B cell (primary cell): Measurements from ENCODE around the gene PRDM11. TPM values are rescaled to one million over a fixed set of nuclear protein-coding genes. Genes with fewer than 3 reads are reported as not detected.

Experiments used
- ATAC-seq: fragments of 200-7000 bp; cut with Tn5 transposase; one replicate; pipeline ENCODE4 v1.10.0; 2021; ENCODE audit warnings: low read depth, mild to moderate bottlenecking, moderate number of reproducible peaks, moderate library complexity
- CTCF ChIA-PET: fragments of 350-600 bp; sonication (Branson Sonifier 250); formaldehyde crosslinking; loops from one replicate; lab custom pipeline; 2021; ENCODE audit warnings: antibody characterized with exemption, inconsistent platforms; lab: Charles Lee
- POLR2A ChIA-PET: fragments of 350-600 bp; sonication (Branson Sonifier 250); formaldehyde crosslinking; loops from one replicate; lab custom pipeline; 2021; ENCODE audit warnings: antibody characterized with exemption; lab: Charles Lee
- DNase-seq: peaks from one replicate; pipeline ENCODE4 v3.0.0; 2013
- H2AFZ ChIP-seq: 2 replicates; pipeline ENCODE4 v1.6.1; 2012; ENCODE audit warnings: mild to moderate bottlenecking, low read depth, low read length; ENCODE audit not compliant: insufficient read depth, poor library complexity, severe bottlenecking
- H3K27ac ChIP-seq, 2 donors: 1 replicate in 1 of 2; 2 replicates in 1 of 2; pipeline ENCODE4 v1.5.1; 2012 to 2013; ENCODE audit warnings: low read length in 2 of 2, mild to moderate bottlenecking in 2 of 2, moderate library complexity in 1 of 2
- H3K27me3 ChIP-seq, 4 experiments: fragments of 200-600 bp in 1 of 4; sonication (generic) in 1 of 4; replicated peaks in 1 of 4; 1 replicate in 2 of 4; 2 replicates in 2 of 4; pipeline versions ENCODE4 v1.6.1 to v1.7.0; 2013 to 2016; ENCODE audit warnings: low read length in 3 of 4, mild to moderate bottlenecking in 2 of 4, mixed read lengths in 1 of 4, moderate library complexity in 1 of 4; ENCODE audit not compliant: insufficient read depth in 4 of 4, control insufficient read depth in 3 of 4; ENCODE audit errors: control extremely low read depth in 1 of 4
- H3K36me3 ChIP-seq, 2 experiments: replicated peaks in 1 of 2; 1 replicate in 1 of 2; 2 replicates in 1 of 2; pipeline versions ENCODE4 v1.6.1 to v1.7.1; 2013; ENCODE audit warnings: low read length in 1 of 2; ENCODE audit not compliant: insufficient read depth in 2 of 2, control insufficient read depth in 1 of 2; ENCODE audit errors: control extremely low read depth in 1 of 2, extremely low read depth in 1 of 2
- H3K4me1 ChIP-seq, 2 donors: fragments of 200-600 bp in 1 of 2; sonication (generic) in 1 of 2; 1 replicate in 1 of 2; 2 replicates in 1 of 2; pipeline versions ENCODE4 v1.5.1 to v1.6.1; 2013 to 2017; ENCODE audit warnings: low read length in 2 of 2; ENCODE audit not compliant: control insufficient read depth in 2 of 2, insufficient read depth in 2 of 2
- H3K4me2 ChIP-seq: replicated peaks from 2 replicates; pipeline ENCODE3; 2012; ENCODE audit warnings: mild to moderate bottlenecking, low read depth, low read length; ENCODE audit not compliant: poor library complexity, severe bottlenecking
- H3K4me3 ChIP-seq, 5 experiments: fragments of 200-600 bp in 1 of 5; sonication (generic) in 1 of 5; 1 replicate in 3 of 5; 2 replicates in 2 of 5; pipeline versions ENCODE4 v1.5.1 to v1.7.0; 2011 to 2016; ENCODE audit warnings: low read length in 4 of 5, mild to moderate bottlenecking in 4 of 5, low read depth in 2 of 5, control low read depth in 1 of 5, moderate library complexity in 1 of 5; ENCODE audit not compliant: insufficient read depth in 1 of 5; ENCODE audit errors: control extremely low read depth in 1 of 5, extremely low read depth in 1 of 5
- H3K79me2 ChIP-seq: fragments of 200-600 bp; sonication (generic); one replicate; pipeline ENCODE4 v1.6.0; 2016; ENCODE audit warnings: low read length; ENCODE audit not compliant: control insufficient read depth, insufficient read depth
- H3K9ac ChIP-seq: fragments of 200-600 bp; sonication (generic); 2 replicates; pipeline ENCODE4 v1.6.1; 2017; ENCODE audit warnings: mild to moderate bottlenecking, low read length, moderate library complexity
- H3K9me3 ChIP-seq, 3 donors: one replicate each; pipeline versions ENCODE4 v1.6.1 to v1.7.1; 2013; ENCODE audit warnings: low read length in 2 of 3; ENCODE audit not compliant: control insufficient read depth in 2 of 3, insufficient read depth in 1 of 3; ENCODE audit errors: control extremely low read depth in 1 of 3
- H4K20me1 ChIP-seq: 2 replicates; pipeline ENCODE4 v1.6.0; 2012; ENCODE audit warnings: mild to moderate bottlenecking, low read length; ENCODE audit not compliant: insufficient read depth, control insufficient read depth, poor library complexity, severe bottlenecking
- H3K27ac Mint-ChIP-seq: one replicate; pipeline ENCODE4 v1.8.0; 2021; ENCODE audit warnings: mixed read lengths
- H3K27me3 Mint-ChIP-seq: one replicate; pipeline ENCODE4 v1.8.0; 2021; ENCODE audit warnings: mixed read lengths
- H3K4me1 Mint-ChIP-seq: one replicate; pipeline ENCODE4 v1.8.0; 2021; ENCODE audit warnings: mixed read lengths
- H3K4me3 Mint-ChIP-seq: one replicate; pipeline ENCODE4 v1.8.0; 2021; ENCODE audit warnings: mixed read lengths
- H3K9me3 Mint-ChIP-seq: one replicate; pipeline ENCODE4 v1.8.0; 2022; ENCODE audit warnings: mixed read lengths; ENCODE audit not compliant: insufficient read depth
- CTCF ChIP-seq: fragments of 200-600 bp; IDR thresholded peaks from one replicate; pipeline ENCODE4 v1.8.0; 2022; ENCODE audit warnings: antibody characterized with exemption, mild to moderate bottlenecking
- EZH2 ChIP-seq: IDR thresholded peaks from 2 replicates; pipeline ENCODE4 v1.6.1; 2012; ENCODE audit warnings: borderline replicate concordance, low read depth, mild to moderate bottlenecking, moderate library complexity, low read length; ENCODE audit not compliant: insufficient read depth, poor library complexity, severe bottlenecking
- WGBS: methylation state at CpG from one replicate; pipeline ENCODE4 v1.1.5; 2013; ENCODE audit warnings: missing lambda C conversion rate; ENCODE audit not compliant: insufficient coverage; 5-methylcytosine and 5-hydroxymethylcytosine counted together
- intact Hi-C: fragments of 100-400 bp; cut with micrococcal nuclease; formaldehyde crosslinking; loops from one replicate; pipeline ENCODE4 v1.10.0; 2022
- polyA plus RNA-seq: library from polyadenylated mRNA; depleted of rRNA; stranded (reverse); fragments of >200 nt; gene quantifications from 2 replicates; pipeline ENCODE4 v1.2.3, GENCODE V29; 2012
- total RNA-seq, 2 donors: library from RNA; stranded (reverse); fragments of 120-200 nt in 1 of 2; gene quantifications; 1 replicate in 1 of 2; 2 replicates in 1 of 2; pipeline versions ENCODE4 v1.2.3 to v1.2.4, GENCODE V29; 2013 to 2022

Gene PRDM11
- total and polyA plus RNA-seq, 2 donors (not counting 1 experiment from before 2014, with no cell fraction given): 9.5 to 26.2 TPM

- no peak overlapping the region for H3K27ac ChIP-seq
- H3K4me3 ChIP-seq: no peak overlapping the region
- Mint-ChIP-seq H3K4me1 (peaks cover 17% of the 10 kb centered on the region), H3K27ac (no peak overlapping the region), H3K27me3 (peaks cover 6% of the 10 kb centered on the region), H3K9me3 (no peaks in the 10 kb centered on the region), H3K4me3 (no peak overlapping the region)
- no peaks in the 10 kb centered on the region for H3K36me3 ChIP-seq
- POLR2A ChIA-PET: interaction anchor here (0.8 to 2.6 kb wide), 3 partner anchors 14 to 176 kb away, joined by 3 to 28 read pairs (median 18); no protein-coding TSS in a partner anchor
- no peak overlapping the region for H2AFZ ChIP-seq
- H4K20me1 ChIP-seq: no peaks in the 10 kb centered on the region
- H3K27me3 ChIP-seq: peaks cover 0 to 4% (median 0%) of the 10 kb centered on the region in 4 experiments
- ATAC-seq (no peak), DNase-seq (peak; percentile 13)
- H3K9me3 ChIP-seq: no peaks in the 10 kb centered on the region
- H3K4me2 ChIP-seq: no peak overlapping the region
- WGBS: 93% methylated on average over 6 of the region's 6 CpGs
- CTCF ChIA-PET: interaction anchor here (0.7 to 30.6 kb wide), 43 partner anchors 10 to 545 kb away, joined by 3 to 1701 read pairs (median 6); partner anchors contain the start of gene TP53I11
- peaks cover 13 to 21% of the 10 kb centered on the region in 2 donors for H3K4me1 ChIP-seq
- TF ChIP-seq CTCF (no peak), EZH2 (no peak)
- H3K79me2 ChIP-seq: no peaks in the 10 kb centered on the region
- intact Hi-C loops: loop anchor here (2.0 to 10.0 kb wide), 2 partner anchors 375 to 819 kb away; no protein-coding TSS in a partner anchor
- no peak overlapping the region for H3K9ac ChIP-seq
These were observed 42.2 kb upstream of the PRDM11 start for GRCh38 chr11:45104006-45104789.

- H3K9me3 Mint-ChIP-seq: no peaks in the 10 kb centered on the region
- peaks cover 10% of the 10 kb centered on the region for H3K27me3 Mint-ChIP-seq
- no peak for TF ChIP-seq CTCF
- TF ChIP-seq EZH2: no peak
- no peaks in the 10 kb centered on the region for H3K36me3 ChIP-seq
- peak; percentile 6 for DNase-seq
- CTCF ChIA-PET: interaction anchor here (0.7 to 30.6 kb wide), 36 partner anchors 10 to 545 kb away, joined by 3 to 1701 read pairs (median 5); partner anchors contain the start of gene TP53I11
- POLR2A ChIA-PET: interaction anchor here (0.8 to 2.6 kb wide), 3 partner anchors 15 to 177 kb away, joined by 3 to 18 read pairs (median 13); no protein-coding TSS in a partner anchor
- H3K4me2 ChIP-seq: no peak overlapping the region
- peaks cover 0 to 4% (median 1%) of the 10 kb centered on the region in 4 experiments for H3K27me3 ChIP-seq
- no peak overlapping the region for H2AFZ ChIP-seq
- H3K4me1 ChIP-seq: peaks cover 13 to 21% of the 10 kb centered on the region in 2 donors
- no peak overlapping the region for H3K9ac ChIP-seq
- no peak overlapping the region for H3K4me3 ChIP-seq
- H3K27ac Mint-ChIP-seq: no peak overlapping the region
- intact Hi-C loops: loop anchor here (1.0 to 10.0 kb wide), 3 partner anchors 177 to 820 kb away; no protein-coding TSS in a partner anchor
- no peaks in the 10 kb centered on the region for H3K79me2 ChIP-seq
- WGBS: 84% methylated on average over 3 of the region's 4 CpGs
- H3K4me3 Mint-ChIP-seq: no peak overlapping the region
- ATAC-seq: no peak
- H3K9me3 ChIP-seq: no peaks in the 10 kb centered on the region
- peaks cover 17% of the 10 kb centered on the region for H3K4me1 Mint-ChIP-seq
- no peak overlapping the region for H3K27ac ChIP-seq
- no peaks in the 10 kb centered on the region for H4K20me1 ChIP-seq
These were observed 41.7 kb upstream of the PRDM11 start for GRCh38 chr11:45104790-45105084.
